ENCODE results near the gene PPP1R15B. TPM values are rescaled to one million over a fixed set of nuclear protein-coding genes. Genes with fewer than 3 reads are reported as not detected.

PPP1R15B gene
- polyA plus RNA-seq, 1 experiment, result 24.6 TPM

DNA sequence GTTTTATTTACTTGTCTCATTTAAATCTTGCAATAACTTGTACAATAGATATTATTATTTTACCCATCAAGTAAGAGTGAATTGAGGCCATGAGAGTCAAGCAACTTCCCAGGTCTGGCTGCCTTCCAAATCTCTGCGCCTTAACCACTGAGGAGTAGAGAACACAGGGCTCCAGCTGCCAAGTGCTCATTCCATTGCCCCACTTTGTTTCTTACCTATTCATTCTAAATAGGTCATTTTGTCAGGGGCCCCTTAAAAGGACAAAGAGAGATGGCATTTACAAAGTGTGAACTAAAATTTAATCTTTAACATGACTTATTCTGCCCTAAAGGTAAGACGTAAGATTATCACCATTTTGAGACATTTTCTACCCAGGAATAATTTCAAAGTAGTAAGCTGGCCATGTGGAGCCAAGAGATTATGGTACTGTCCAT lies 3.5 kb downstream of the PPP1R15B start:
- TF ChIP-seq CTCF (IDR thresholded peaks at IDR 0.05; ENCODE audit: insufficient read depth, low read depth, low read length), result no peak
- POLR2A ChIA-PET, result interaction anchor here (1.2 kb wide), 1 partner anchor 34 kb away, joined by 3 read pairs; no protein-coding TSS in a partner anchor
- H3K36me3 ChIP-seq (ENCODE audit: control insufficient read depth, insufficient read depth, low read length), result peaks cover 6% of the 10 kb centered on the region

GRCh38 chr1:204407295-204407971 lies 4.2 kb downstream of the PPP1R15B start:
- H3K4me3 ChIP-seq (ENCODE audit: low read depth, low read length), result peak overlapping the region; percentile 72
- ChIA-PET POLR2A (interaction anchor here (1.2 kb wide), 1 partner anchor 33 kb away, joined by 3 read pairs; no protein-coding TSS in a partner anchor), CTCF (interaction anchor here (0.7 to 4.9 kb wide), 10 partner anchors 8 to 201 kb away, joined by 3 to 59 read pairs (median 4); partner anchors contain the start of gene GOLT1A)
- no peak for TF ChIP-seq CTCF (IDR thresholded peaks at IDR 0.05; ENCODE audit: insufficient read depth, low read depth, low read length)
- H3K36me3 ChIP-seq (ENCODE audit: control insufficient read depth, insufficient read depth, low read length), result peaks cover 6% of the 10 kb centered on the region
- no peaks in the 10 kb centered on the region for H3K27me3 ChIP-seq (ENCODE audit: control insufficient read depth, insufficient read depth, low read length)
- no peak for DNase-seq (ENCODE audit: low read depth)

More for the DNA sequence above, 3.5 kb downstream of the PPP1R15B start:
- Histone ChIP-seq H3K27me3 (ENCODE audit: control insufficient read depth, insufficient read depth, low read length) (no peaks in the 10 kb centered on the region), H3K4me3 (ENCODE audit: low read depth, low read length) (peak overlapping the region; percentile 72)
- CTCF ChIA-PET, result interaction anchor here (0.7 to 4.9 kb wide), 9 partner anchors 8 to 202 kb away, joined by 3 to 59 read pairs (median 4); no protein-coding TSS in a partner anchor
- DNase-seq (ENCODE audit: low read depth), result no peak

DNA sequence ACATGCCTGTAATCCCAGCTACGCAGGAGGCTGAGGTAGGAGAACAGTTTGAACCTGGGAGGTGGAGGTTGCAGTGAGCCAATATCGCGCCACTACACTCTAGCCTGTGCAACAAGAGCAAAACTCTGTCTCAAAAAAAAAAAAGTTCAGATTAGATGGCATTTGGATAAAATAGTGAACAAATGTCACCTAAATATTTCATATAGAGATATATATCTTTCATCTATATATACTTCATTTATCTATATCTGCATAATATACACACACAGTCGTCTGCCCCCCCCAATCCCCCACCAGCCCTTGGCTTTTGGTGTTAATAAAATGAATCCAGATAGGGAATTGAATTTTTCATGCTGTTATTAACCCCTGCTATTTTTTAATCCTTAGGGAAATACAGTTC lies 5.0 kb downstream of the PPP1R15B start:
- CTCF ChIA-PET, result interaction anchor here (0.8 to 4.9 kb wide), 4 partner anchors 10 to 193 kb away, joined by 3 to 59 read pairs (median 8); partner anchors contain the start of gene GOLT1A
- Histone ChIP-seq H3K36me3 (ENCODE audit: control insufficient read depth, insufficient read depth, low read length) (peaks cover 6% of the 10 kb centered on the region), H3K4me3 (ENCODE audit: low read depth, low read length) (peak overlapping the region; percentile 72), H3K27me3 (ENCODE audit: control insufficient read depth, insufficient read depth, low read length) (no peaks in the 10 kb centered on the region)
- DNase-seq (ENCODE audit: low read depth), result no peak
- POLR2A ChIA-PET, result no interaction called here
- no peak for TF ChIP-seq CTCF (IDR thresholded peaks at IDR 0.05; ENCODE audit: insufficient read depth, low read depth, low read length)

DNA sequence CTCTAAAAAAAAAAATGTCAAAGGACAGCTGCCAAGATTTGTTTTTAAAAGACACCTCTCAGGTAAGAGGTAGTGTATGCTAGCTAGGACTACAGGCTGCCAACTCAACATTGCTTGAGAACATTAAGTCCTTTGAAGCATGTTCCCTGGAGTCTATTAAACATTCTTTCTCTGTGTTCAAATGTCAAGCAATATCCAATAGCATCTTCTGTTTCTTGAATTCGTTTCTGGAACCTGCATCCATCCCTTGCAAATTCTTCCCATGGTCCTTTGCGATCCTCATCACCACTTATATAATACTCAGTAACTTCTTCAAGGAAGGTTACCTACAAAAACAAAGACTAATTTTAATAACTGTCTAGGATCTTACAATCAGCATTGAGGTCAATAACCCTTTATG lies 5.6 kb downstream of the PPP1R15B start:
- DNase-seq (ENCODE audit: low read depth), result no peak
- H3K27me3 ChIP-seq (ENCODE audit: control insufficient read depth, insufficient read depth, low read length), result no peaks in the 10 kb centered on the region
- no peak for TF ChIP-seq CTCF (IDR thresholded peaks at IDR 0.05; ENCODE audit: insufficient read depth, low read depth, low read length)
- ChIA-PET POLR2A (no interaction called here), CTCF (interaction anchor here (0.8 to 3.1 kb wide), 3 partner anchors 26 to 97 kb away, joined by 3 to 12 read pairs (median 3); no protein-coding TSS in a partner anchor)
- peak overlapping the region; percentile 4; the same call in 1 of the 2 replicates for H3K4me3 ChIP-seq (ENCODE audit: low read depth, low read length)
- peaks cover 6% of the 10 kb centered on the region for H3K36me3 ChIP-seq (ENCODE audit: control insufficient read depth, insufficient read depth, low read length)

- no peak for DNase-seq (ENCODE audit: low read depth)
- CTCF ChIA-PET, result no interaction called here
- no peak for TF ChIP-seq CTCF (IDR thresholded peaks at IDR 0.05; ENCODE audit: insufficient read depth, low read depth, low read length)
- Histone ChIP-seq H3K4me3 (ENCODE audit: low read depth, low read length) (no peak overlapping the region), H3K36me3 (ENCODE audit: control insufficient read depth, insufficient read depth, low read length) (peaks cover 6% of the 10 kb centered on the region), H3K27me3 (ENCODE audit: control insufficient read depth, insufficient read depth, low read length) (no peaks in the 10 kb centered on the region)
- POLR2A ChIA-PET, result no interaction called here
Measured at GRCh38 chr1:204404629-204405028, 7.0 kb downstream of the PPP1R15B start.
